Activated T-cell treated with anti-CD3 and anti-CD28 coated beads, Interleukin-2, amount 50 U/mL, for 24 hours (primary cell): ENCODE results near the gene CES3.

Source experiments
- DNase-seq: peaks from one replicate; pipeline ENCODE4 v3.0.0-alpha.2; 2020
- H3K27ac Mint-ChIP-seq: 2 replicates; pipeline ENCODE4 v1.8.0; 2020; ENCODE audit warnings: mild to moderate bottlenecking, mixed read lengths
- H3K27me3 Mint-ChIP-seq: 2 replicates; pipeline ENCODE4 v1.8.0; 2020; ENCODE audit warnings: mixed read lengths
- H3K36me3 Mint-ChIP-seq: 2 replicates; pipeline ENCODE4 v1.8.0; 2020; ENCODE audit warnings: low read depth, mixed read lengths
- H3K4me1 Mint-ChIP-seq: 2 replicates; pipeline ENCODE4 v1.8.0; 2020; ENCODE audit warnings: low read depth, mixed read lengths
- H3K4me3 Mint-ChIP-seq: 2 replicates; pipeline ENCODE4 v1.8.0; 2020; ENCODE audit warnings: mild to moderate bottlenecking, moderate library complexity, mixed read lengths
- H3K9me3 Mint-ChIP-seq: 2 replicates; pipeline ENCODE4 v1.8.0; 2020; ENCODE audit warnings: mixed read lengths

CES3 gene, protein sequence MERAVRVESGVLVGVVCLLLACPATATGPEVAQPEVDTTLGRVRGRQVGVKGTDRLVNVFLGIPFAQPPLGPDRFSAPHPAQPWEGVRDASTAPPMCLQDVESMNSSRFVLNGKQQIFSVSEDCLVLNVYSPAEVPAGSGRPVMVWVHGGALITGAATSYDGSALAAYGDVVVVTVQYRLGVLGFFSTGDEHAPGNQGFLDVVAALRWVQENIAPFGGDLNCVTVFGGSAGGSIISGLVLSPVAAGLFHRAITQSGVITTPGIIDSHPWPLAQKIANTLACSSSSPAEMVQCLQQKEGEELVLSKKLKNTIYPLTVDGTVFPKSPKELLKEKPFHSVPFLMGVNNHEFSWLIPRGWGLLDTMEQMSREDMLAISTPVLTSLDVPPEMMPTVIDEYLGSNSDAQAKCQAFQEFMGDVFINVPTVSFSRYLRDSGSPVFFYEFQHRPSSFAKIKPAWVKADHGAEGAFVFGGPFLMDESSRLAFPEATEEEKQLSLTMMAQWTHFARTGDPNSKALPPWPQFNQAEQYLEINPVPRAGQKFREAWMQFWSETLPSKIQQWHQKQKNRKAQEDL

DNA sequence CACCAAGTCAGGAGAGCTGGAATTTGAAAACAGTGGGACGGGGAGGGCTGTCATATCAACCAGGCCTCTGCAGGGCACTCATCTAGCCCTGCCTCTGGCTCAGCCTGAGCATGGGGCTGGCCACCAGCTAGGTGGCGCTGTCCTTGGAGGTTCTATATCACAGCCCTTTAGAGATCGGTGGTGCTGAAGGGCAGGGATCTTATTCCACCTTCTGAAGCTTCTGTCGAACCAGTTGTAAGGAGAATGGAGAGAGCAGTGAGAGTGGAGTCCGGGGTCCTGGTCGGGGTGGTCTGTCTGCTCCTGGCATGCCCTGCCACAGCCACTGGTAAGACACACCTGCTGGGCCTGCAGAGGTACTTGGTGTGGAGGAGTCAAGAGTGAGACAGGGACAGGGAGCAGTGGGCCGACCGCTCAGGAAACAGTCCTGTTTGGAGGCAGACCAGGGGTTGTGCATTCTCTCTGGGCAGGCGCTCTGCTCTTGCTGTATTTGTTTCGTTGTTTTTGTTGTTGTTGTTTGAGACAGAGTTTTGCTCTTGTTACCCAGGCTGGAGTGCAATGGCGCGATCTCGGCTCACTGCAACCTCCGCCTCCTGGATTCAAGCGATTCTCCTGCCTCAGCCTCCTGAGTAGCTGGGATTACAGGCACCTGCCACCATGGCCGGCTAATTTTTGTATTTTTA is at the start of gene CES3:
Gene CES3, plus strand, starts transcription at position 202 of the 680 bp plus-strand sequence. Its CDS starts 42 bp downstream, at position 244.
- DNase-seq, result peak; percentile 72
- peaks cover 15% of the 10 kb centered on the region for H3K4me1 Mint-ChIP-seq
- H3K27ac Mint-ChIP-seq, result peak within 1 kb of the TSS; percentile 76
- no peaks in the 10 kb centered on the region for H3K27me3 Mint-ChIP-seq
- H3K36me3 Mint-ChIP-seq, result no peaks in the 10 kb centered on the region
- H3K4me3 Mint-ChIP-seq, result no peak within 1 kb of the TSS
- no peaks in the 10 kb centered on the region for H3K9me3 Mint-ChIP-seq

DNA sequence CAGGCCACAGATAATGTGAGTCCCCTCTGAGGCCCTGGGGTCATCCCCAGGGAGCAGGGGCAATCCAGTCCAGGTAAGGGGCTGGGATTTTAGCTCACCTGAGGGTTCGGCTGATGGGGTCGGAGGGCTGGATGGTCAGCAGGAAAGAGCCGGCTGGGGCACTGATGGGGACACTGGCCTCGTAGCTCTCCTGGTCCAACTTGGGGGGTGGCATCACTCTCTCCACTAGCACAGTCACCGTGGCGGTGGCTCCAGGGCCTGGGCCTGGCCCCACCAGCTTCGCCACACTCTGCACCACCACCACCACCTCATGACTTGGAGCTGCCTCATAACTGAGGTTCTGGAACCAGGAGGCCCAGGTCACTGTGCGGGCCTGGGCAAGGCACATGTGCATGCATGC is 49.3 kb upstream of the CES3 start:
- Mint-ChIP-seq H3K4me1 (no peaks in the 10 kb centered on the region), H3K27me3 (no peaks in the 10 kb centered on the region), H3K4me3 (no peak overlapping the region), H3K36me3 (no peaks in the 10 kb centered on the region), H3K9me3 (no peaks in the 10 kb centered on the region), H3K27ac (no peak overlapping the region)
- no peak for DNase-seq

DNA sequence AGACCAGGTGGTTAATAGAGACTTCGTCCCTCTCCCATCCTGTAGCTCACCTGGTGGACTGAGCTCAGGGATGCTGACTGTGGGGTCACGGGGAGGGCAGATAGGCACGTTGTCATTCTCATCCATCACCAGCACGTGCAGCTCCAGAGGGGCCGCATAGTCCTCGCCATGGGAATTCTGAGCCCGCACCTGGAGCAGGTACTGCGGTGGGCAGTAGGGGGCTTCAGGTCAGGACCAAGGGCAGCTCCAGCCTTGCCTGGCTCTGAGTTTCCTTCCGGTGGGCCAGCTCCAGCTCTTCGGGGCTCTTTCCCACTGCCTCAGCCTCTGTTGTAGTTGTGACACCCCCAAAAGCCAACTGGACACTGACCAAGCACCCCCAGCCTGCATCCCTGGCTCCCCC is 48.0 kb upstream of the CES3 start:
- Mint-ChIP-seq H3K36me3 (no peaks in the 10 kb centered on the region), H3K4me3 (no peak overlapping the region), H3K9me3 (no peaks in the 10 kb centered on the region), H3K27me3 (no peaks in the 10 kb centered on the region), H3K27ac (no peak overlapping the region), H3K4me1 (no peaks in the 10 kb centered on the region)
- DNase-seq, result no peak

DNA sequence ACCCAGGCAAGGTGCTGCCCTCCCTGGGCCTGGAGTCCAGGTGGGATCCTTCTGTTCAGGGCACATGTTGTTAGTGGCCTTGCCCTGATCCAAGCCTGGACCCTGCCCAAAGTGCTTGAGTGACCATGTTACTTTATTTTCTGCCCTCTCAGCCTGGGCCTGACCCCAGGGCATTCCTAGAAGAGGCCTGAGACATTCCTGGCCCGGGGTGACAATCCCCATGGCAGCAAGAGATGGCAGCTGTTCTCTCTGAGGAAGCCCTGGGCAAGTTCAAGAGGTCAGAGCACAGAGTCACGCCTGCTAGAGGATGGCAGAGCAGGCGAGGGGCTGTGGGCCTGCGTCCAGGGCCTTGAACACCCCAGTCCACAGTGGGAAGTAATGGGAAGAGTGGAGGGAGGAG is 47.4 kb upstream of the CES3 start:
- H3K4me3 Mint-ChIP-seq, result no peak overlapping the region
- H3K27ac Mint-ChIP-seq, result no peak overlapping the region
- no peaks in the 10 kb centered on the region for H3K27me3 Mint-ChIP-seq
- H3K4me1 Mint-ChIP-seq, result no peaks in the 10 kb centered on the region
- DNase-seq, result no peak
- no peaks in the 10 kb centered on the region for H3K9me3 Mint-ChIP-seq
- H3K36me3 Mint-ChIP-seq, result no peaks in the 10 kb centered on the region

DNA sequence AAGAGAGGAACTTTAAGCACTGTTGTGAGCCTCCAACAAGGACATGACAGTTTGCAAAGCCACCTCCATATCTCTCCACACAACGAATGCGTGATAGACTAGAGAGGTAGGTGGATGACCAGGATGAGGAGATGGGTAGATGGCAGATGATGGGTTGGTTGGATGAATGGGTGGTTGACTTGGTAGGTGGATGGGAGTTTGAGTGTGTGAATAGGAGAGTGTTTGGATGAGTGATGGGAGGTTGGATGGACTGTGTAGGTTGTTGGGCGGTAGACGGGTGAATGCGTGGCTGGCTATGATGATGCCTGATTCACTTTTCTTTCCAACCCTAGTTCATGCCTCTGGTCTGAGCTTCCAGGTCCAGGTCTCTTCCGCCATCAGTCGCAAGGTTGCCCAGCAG is 46.5 kb upstream of the CES3 start:
- Mint-ChIP-seq H3K4me3 (no peak overlapping the region), H3K36me3 (no peaks in the 10 kb centered on the region), H3K4me1 (no peaks in the 10 kb centered on the region), H3K27ac (no peak overlapping the region), H3K27me3 (peaks cover 4% of the 10 kb centered on the region), H3K9me3 (no peaks in the 10 kb centered on the region)
- no peak for DNase-seq

DNA sequence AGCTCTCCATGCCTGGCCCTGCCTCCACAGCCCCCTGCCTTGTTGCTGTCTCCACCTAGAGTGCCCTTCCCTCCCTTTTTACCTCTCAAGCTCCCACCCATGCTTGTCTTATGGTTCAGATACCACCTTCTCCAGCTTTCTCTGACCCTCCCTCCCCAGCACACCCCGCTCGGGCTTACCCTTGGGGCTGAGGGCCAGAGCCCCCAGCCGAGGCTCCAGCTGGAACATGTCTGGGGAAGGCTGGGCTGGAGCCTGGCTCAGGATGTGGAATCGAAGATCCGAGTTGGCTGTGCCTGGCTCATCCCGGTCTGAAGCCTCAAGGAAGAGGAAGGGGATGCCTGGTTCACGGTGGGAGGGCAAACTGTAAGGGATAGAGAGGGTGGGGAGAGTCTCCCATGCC is 46.0 kb upstream of the CES3 start:
- H3K36me3 Mint-ChIP-seq, result no peaks in the 10 kb centered on the region
- H3K27ac Mint-ChIP-seq, result no peak overlapping the region
- no peak overlapping the region for H3K4me3 Mint-ChIP-seq
- H3K4me1 Mint-ChIP-seq, result no peaks in the 10 kb centered on the region
- H3K9me3 Mint-ChIP-seq, result no peaks in the 10 kb centered on the region
- DNase-seq, result no peak
- peaks cover 4% of the 10 kb centered on the region for H3K27me3 Mint-ChIP-seq

DNA sequence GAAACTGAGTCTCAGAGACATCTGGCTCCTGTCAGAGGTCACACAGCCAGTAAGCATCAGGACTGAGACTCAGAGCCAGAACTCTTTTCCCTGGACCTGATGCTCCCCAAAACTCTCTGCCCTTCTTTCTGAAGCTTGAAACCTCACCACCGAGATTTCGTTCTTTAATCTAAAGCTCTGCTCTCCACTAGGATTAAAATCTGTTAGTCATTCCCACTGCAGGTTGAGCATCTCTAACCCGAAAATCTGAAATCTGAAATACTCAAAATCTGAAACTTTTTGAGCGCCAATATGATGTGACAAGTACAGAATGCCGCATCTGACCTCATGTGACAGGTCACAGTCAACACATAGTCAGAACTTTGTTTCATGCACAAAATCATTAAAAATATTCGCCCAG is 44.5 kb upstream of the CES3 start:
- no peaks in the 10 kb centered on the region for H3K4me1 Mint-ChIP-seq
- H3K27ac Mint-ChIP-seq, result no peak overlapping the region
- H3K27me3 Mint-ChIP-seq, result peaks cover 14% of the 10 kb centered on the region
- H3K36me3 Mint-ChIP-seq, result no peaks in the 10 kb centered on the region
- DNase-seq, result no peak
- no peak overlapping the region for H3K4me3 Mint-ChIP-seq
- no peaks in the 10 kb centered on the region for H3K9me3 Mint-ChIP-seq

DNA sequence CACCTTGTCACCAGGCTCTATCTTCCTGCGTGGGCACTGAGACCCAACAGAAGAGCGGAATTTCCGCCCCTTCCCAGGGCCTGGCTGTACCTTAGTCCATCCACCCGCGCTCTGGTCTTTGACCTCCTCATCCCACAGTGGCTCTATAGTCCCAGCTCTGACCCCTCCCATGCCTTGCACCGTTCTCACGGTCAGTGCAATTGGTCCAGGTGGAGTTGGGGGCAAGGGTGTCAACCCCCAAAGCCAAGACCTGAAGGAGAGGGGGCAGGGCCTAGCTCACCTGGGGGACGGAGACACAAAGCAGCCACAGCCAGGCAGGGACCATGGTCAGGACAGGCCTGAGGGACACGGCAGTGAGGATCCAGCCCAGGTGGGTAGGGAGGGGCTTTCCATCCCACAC is 43.3 kb upstream of the CES3 start:
- Mint-ChIP-seq H3K36me3 (no peaks in the 10 kb centered on the region), H3K27me3 (peaks cover 19% of the 10 kb centered on the region), H3K27ac (no peak overlapping the region), H3K9me3 (no peaks in the 10 kb centered on the region), H3K4me3 (no peak overlapping the region), H3K4me1 (no peaks in the 10 kb centered on the region)
- DNase-seq, result no peak

DNA sequence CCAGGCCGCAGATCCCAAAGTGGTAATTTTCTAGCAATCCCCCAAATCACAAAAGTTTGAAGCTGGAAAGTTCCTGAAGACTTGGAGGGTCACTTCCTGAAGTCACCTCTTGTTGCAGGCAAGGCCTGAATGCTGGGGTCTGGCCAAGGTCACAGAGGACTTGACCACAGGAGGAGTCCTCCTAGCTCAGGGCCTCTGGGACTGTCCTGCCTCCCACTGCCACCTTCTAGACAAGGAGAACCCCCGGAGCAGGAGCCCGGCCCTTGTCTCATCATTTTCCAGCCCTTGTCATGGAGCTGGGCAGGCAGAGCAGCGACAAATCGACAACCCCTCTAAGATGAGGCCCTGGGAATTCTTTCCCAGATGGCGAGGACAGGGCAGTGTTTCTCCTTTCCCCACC is 42.7 kb upstream of the CES3 start:
- Mint-ChIP-seq H3K36me3 (no peaks in the 10 kb centered on the region), H3K27me3 (peaks cover 25% of the 10 kb centered on the region), H3K27ac (no peak overlapping the region), H3K9me3 (no peaks in the 10 kb centered on the region), H3K4me3 (no peak overlapping the region), H3K4me1 (no peaks in the 10 kb centered on the region)
- no peak for DNase-seq

DNA sequence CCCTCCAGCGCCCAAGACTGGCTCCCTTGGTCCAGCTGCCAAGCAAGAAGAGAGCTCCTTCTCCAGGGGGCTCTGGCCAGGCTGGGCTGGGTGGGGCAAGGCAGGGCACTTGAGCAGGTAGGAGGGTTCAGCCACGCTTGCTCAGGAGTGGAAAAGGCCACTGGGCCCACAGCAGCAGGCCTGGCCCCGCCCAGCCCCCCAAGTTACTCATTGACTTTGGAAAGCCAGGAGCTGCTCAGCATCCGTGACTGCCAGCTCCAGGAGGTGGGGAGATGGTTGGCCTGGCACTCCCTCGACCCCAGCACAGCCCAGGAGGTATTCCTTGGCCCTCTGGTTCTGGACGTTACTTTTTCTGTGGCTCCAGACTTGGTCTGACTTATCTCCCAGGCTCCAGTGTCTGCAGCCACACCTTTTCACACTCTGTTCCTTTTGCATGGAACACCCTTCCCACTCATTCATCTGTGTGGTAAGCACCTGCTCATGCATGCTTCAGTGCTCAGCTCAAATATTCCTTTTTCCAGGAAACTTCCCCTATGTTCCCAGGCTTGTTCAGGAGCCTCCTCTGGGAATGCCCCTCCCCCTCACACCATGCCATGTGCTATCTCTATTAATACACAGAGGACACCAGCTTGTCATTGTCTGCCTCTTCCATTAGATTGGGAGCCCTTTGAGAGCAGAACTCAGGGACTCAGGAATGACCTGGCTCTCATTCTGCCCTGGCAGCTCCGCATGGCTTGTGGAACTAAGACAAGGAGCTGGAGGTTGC is 42.1 kb upstream of the CES3 start, which contains the start of gene CDH16:
Gene CDH16, minus strand, starts transcription at position 83 of the 766 bp plus-strand sequence. CDS start 820 bp downstream, outside the sequence.
- H3K27ac Mint-ChIP-seq, result no peak within 1 kb of the TSS
- H3K36me3 Mint-ChIP-seq, result no peaks in the 10 kb centered on the region
- DNase-seq, result no peak
- H3K9me3 Mint-ChIP-seq, result no peaks in the 10 kb centered on the region
- peaks cover 31% of the 10 kb centered on the region for H3K27me3 Mint-ChIP-seq
- H3K4me3 Mint-ChIP-seq, result no peak within 1 kb of the TSS
- no peaks in the 10 kb centered on the region for H3K4me1 Mint-ChIP-seq

DNA sequence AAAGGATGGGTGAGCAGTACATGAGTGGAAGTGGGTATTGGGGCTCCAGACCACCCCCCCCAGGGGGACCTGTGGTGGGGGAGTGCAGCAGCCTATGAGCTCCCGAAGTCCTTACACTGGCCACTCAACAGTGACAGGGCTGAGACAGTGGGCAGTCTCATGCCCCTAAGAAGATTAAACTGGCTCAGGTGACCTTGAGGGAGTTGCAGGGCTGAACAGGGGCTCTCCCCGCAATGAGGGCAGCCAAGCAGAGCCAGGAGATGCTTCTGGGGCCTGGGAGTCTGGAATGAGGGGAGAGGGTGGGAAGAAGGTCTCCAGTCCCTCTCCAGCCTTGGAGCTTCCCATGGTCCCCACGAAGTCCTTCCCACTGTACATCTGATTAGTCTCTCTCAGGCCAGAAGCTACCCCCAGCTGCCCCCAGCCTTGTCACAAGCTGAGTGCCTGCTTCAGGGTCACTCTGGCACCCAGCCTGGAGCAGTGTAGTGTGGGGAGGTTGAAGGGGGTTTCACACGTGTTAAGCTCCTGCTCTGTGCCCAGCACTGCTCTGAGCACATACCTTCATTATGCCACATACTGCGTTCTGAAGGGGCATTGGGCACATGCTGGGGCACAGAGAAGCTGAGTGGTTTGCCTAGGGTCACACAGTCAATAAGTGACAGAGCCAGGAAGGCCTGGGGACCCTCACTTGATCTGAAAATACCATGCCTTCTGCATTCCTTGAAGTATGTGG is 41.3 kb upstream of the CES3 start:
- DNase-seq, result no peak
- Mint-ChIP-seq H3K4me1 (peaks cover 2% of the 10 kb centered on the region), H3K27me3 (peaks cover 38% of the 10 kb centered on the region), H3K36me3 (no peaks in the 10 kb centered on the region), H3K9me3 (no peaks in the 10 kb centered on the region), H3K4me3 (no peak overlapping the region), H3K27ac (no peak overlapping the region)

DNA sequence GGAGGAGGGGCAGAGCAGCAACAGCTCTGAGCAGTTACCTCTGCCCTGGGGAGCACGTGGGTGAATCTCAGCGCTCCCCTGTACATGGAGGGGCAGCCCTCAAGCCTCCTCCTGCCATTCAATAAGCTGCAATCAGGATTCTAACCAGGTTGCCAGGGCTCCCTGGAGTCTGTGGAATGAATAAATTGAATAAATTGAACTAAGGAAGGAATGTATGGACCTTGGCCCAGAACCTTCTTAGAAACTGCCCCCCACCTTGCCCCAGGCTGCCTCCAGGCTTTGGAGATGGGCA is 40.8 kb upstream of the CES3 start:
- Mint-ChIP-seq H3K27me3 (peaks cover 40% of the 10 kb centered on the region), H3K4me1 (peaks cover 3% of the 10 kb centered on the region), H3K36me3 (no peaks in the 10 kb centered on the region), H3K27ac (no peak overlapping the region), H3K9me3 (no peaks in the 10 kb centered on the region), H3K4me3 (no peak overlapping the region)
- DNase-seq, result no peak

DNA sequence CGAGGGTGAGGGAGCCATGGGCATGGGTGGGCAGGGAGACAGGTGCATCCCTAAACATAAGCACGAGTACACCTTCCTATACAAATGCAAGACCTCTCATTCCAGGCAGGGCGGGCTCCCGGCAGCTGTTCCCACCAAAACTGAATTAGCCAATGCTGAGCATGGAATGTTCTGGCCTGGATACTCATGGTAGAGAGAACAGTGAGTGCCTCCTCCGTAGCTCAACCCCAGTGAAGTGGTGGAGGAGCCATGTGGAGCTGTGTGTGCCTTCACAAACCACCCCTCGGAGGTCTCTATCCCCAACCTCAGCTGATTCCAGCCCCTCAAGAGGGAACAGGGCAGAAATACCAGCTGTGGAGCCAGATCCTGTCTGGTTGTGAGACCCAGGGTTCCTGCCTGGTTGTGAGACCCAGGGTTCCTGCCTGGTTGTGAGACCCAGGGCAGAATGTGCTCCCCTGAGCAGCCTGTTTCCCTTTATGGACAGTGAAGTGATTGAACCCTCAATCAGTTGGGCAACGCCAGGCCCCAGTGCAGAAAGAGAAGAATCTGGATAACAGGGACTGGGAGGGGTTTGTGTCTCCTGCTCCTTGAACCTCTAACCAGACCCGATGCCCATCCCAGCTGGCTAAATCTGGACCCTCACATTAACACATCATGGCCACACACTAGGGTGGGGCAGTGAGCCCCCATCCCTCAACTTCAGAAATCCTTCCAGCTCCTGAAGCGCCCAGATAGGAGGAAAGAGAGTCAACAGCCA is 40.0 kb upstream of the CES3 start:
- Mint-ChIP-seq H3K27me3 (peaks cover 48% of the 10 kb centered on the region), H3K4me1 (peaks cover 9% of the 10 kb centered on the region), H3K27ac (no peak overlapping the region), H3K4me3 (no peak overlapping the region), H3K36me3 (no peaks in the 10 kb centered on the region), H3K9me3 (no peaks in the 10 kb centered on the region)
- DNase-seq, result no peak
